Breast epithelium (tissue), 3 donors: ENCODE measurements around the gene SLC39A11.

ENCODE experiments used
- POLR2A ChIP-seq: fragments of 450-650 bp; IDR thresholded peaks from one replicate; pipeline ENCODE4 v1.6.1; 2016; ENCODE audit warnings: antibody characterized with exemption, mild to moderate bottlenecking, moderate library complexity
- POLR2AphosphoS5 ChIP-seq, 3 donors: sonication (generic); formaldehyde crosslinking; IDR thresholded peaks; one replicate each; pipeline ENCODE4 v1.6.1; 2017; ENCODE audit warnings: antibody characterized with exemption in 3 of 3
- TF ChIP-seq, protein P1 (sequence below), 3 donors: fragments of 450-650 bp; IDR thresholded peaks; one replicate each; pipeline ENCODE4 v1.5.1; 2016 to 2017; ENCODE audit warnings: antibody characterized with exemption in 3 of 3, mild to moderate bottlenecking in 3 of 3, moderate library complexity in 3 of 3

- no peak for TF ChIP-seq POLR2A
- TF ChIP-seq, protein P1, sequence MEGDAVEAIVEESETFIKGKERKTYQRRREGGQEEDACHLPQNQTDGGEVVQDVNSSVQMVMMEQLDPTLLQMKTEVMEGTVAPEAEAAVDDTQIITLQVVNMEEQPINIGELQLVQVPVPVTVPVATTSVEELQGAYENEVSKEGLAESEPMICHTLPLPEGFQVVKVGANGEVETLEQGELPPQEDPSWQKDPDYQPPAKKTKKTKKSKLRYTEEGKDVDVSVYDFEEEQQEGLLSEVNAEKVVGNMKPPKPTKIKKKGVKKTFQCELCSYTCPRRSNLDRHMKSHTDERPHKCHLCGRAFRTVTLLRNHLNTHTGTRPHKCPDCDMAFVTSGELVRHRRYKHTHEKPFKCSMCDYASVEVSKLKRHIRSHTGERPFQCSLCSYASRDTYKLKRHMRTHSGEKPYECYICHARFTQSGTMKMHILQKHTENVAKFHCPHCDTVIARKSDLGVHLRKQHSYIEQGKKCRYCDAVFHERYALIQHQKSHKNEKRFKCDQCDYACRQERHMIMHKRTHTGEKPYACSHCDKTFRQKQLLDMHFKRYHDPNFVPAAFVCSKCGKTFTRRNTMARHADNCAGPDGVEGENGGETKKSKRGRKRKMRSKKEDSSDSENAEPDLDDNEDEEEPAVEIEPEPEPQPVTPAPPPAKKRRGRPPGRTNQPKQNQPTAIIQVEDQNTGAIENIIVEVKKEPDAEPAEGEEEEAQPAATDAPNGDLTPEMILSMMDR (IDR thresholded peaks at IDR 0.05) = no peak
- no peak for TF ChIP-seq POLR2AphosphoS5 (IDR thresholded peaks at IDR 0.05)
Observed at GRCh38 chr17:72696156-72696555, 396.3 kb downstream of the SLC39A11 start.
